Thoracic aorta (tissue), 2 donors: Measurements from ENCODE around the gene TGM4. TPM values are rescaled to one million over a fixed set of nuclear protein-coding genes. Genes with fewer than 3 reads are reported as not detected.

Source experiments
- ATAC-seq: fragments of 150-250 bp; one replicate; pipeline ENCODE4 v1.8.0; 2017; ENCODE audit warnings: low read depth; ENCODE audit not compliant: insufficient number of reproducible peaks, low FRiP score
- DNase-seq: peaks from one replicate; pipeline ENCODE4 v3.0.0-alpha.2; 2020; ENCODE audit warnings: low spot score
- H3K27ac ChIP-seq, 2 donors: fragments of 200-600 bp; sonication (generic); 1 replicate in 1 of 2; 2 replicates in 1 of 2; pipeline ENCODE4 v1.5.1; 2016; ENCODE audit warnings: mild to moderate bottlenecking in 2 of 2, moderate library complexity in 2 of 2
- H3K27me3 ChIP-seq: fragments of 200-600 bp; sonication (generic); replicated peaks from 2 replicates; pipeline ENCODE4 v1.6.0; 2016; ENCODE audit warnings: mild to moderate bottlenecking; ENCODE audit not compliant: insufficient read depth
- H3K36me3 ChIP-seq: fragments of 200-600 bp; sonication (generic); one replicate; pipeline ENCODE4 v1.5.1; 2016
- H3K4me1 ChIP-seq, 2 donors: fragments of 200-600 bp; sonication (generic); 1 replicate in 1 of 2; 2 replicates in 1 of 2; pipeline versions ENCODE4 v1.5.1 to v1.6.0; 2016; ENCODE audit warnings: low read depth in 2 of 2, mild to moderate bottlenecking in 1 of 2; ENCODE audit not compliant: control insufficient read depth in 1 of 2
- H3K4me3 ChIP-seq: fragments of 200-600 bp; sonication (generic); 2 replicates; pipeline ENCODE4 v1.5.1; 2016; ENCODE audit warnings: mild to moderate bottlenecking
- H3K9me3 ChIP-seq: fragments of 200-600 bp; sonication (generic); 2 replicates; pipeline ENCODE4 v1.5.1; 2016
- total RNA-seq, 2 donors: library from RNA; depleted of rRNA; stranded (reverse); fragments of >200 nt; gene quantifications; one replicate each; pipeline versions ENCODE4 v1.1.0 to v1.2.3, GENCODE V29; 2016
- TF ChIP-seq, protein P1 (sequence below): fragments of 200-600 bp; sonication (generic); IDR thresholded peaks from one replicate; pipeline ENCODE4 v1.5.1; 2019; ENCODE audit warnings: antibody characterized with exemption

Gene TGM4
- not detected for total RNA-seq

DNA sequence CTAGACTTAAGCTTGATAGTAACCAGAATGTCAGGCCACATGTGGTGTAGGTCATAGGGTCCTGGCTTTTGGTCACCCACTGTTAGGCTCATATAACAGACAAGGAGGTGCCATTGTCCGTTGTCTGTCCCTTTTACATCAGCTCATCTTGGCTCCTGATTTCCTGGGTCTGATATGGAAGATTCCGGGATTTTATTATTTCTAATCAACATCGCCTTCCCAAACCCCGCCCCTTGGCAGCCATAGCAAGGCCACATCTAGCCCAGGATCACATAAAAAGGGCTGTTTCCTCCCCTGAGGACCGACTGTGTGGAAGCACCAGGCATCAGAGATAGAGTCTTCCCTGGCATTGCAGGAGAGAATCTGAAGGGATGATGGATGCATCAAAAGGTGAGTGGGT is at the start of gene TGM4:
Gene TGM4, plus strand, starts transcription at position 301 of the 400 bp plus-strand sequence. Its CDS starts 71 bp downstream, at position 372.
- no peak for ATAC-seq
- no peaks in the 10 kb centered on the region for H3K4me1 ChIP-seq
- TF ChIP-seq, protein P1, sequence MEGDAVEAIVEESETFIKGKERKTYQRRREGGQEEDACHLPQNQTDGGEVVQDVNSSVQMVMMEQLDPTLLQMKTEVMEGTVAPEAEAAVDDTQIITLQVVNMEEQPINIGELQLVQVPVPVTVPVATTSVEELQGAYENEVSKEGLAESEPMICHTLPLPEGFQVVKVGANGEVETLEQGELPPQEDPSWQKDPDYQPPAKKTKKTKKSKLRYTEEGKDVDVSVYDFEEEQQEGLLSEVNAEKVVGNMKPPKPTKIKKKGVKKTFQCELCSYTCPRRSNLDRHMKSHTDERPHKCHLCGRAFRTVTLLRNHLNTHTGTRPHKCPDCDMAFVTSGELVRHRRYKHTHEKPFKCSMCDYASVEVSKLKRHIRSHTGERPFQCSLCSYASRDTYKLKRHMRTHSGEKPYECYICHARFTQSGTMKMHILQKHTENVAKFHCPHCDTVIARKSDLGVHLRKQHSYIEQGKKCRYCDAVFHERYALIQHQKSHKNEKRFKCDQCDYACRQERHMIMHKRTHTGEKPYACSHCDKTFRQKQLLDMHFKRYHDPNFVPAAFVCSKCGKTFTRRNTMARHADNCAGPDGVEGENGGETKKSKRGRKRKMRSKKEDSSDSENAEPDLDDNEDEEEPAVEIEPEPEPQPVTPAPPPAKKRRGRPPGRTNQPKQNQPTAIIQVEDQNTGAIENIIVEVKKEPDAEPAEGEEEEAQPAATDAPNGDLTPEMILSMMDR: no peak

GRCh38 chr3:44825264-44825925 is 49.0 kb upstream of the TGM4 start:
- no peaks in the 10 kb centered on the region for H3K27me3 ChIP-seq
- H3K27ac ChIP-seq: no peak overlapping the region
- TF ChIP-seq, protein P1: no peak
- H3K9me3 ChIP-seq: no peaks in the 10 kb centered on the region
- ATAC-seq (no peak), DNase-seq (no peak)
- H3K4me3 ChIP-seq: no peak overlapping the region
- H3K4me1 ChIP-seq: no peaks in the 10 kb centered on the region
- no peaks in the 10 kb centered on the region for H3K36me3 ChIP-seq

More for the DNA sequence above, at the start of gene TGM4:
- no peak for DNase-seq
- Histone ChIP-seq H3K9me3 (no peaks in the 10 kb centered on the region), H3K27ac (no peak within 1 kb of the TSS), H3K4me3 (no peak within 1 kb of the TSS), H3K27me3 (no peaks in the 10 kb centered on the region), H3K36me3 (no peaks in the 10 kb centered on the region)

GRCh38 chr3:44827196-44827595 is 47.2 kb upstream of the TGM4 start:
- no peak overlapping the region for H3K27ac ChIP-seq
- no peak overlapping the region for H3K4me3 ChIP-seq
- H3K4me1 ChIP-seq: no peaks in the 10 kb centered on the region
- DNase-seq (no peak), ATAC-seq (no peak)
- no peaks in the 10 kb centered on the region for H3K36me3 ChIP-seq
- no peaks in the 10 kb centered on the region for H3K9me3 ChIP-seq
- TF ChIP-seq, protein P1: no peak
- H3K27me3 ChIP-seq: no peaks in the 10 kb centered on the region

DNA sequence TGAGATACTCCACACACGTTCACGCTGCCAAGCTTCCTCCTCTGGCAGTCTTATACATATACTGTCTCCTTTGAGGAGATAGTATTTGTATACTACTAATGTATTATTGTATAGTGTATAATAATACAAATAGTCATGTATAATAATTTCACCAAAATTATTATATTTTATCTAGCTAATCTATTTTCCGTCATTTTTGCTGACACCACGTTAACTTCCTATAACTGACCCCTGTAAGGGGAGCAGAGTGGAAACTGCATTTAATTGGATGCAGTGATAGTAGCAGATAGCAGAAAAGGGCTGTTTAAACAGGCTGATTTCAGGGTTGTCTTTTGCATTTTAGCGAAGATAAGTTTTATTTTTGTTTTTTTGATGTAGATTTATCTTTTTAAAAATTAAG is 43.2 kb upstream of the TGM4 start:
- H3K4me3 ChIP-seq: no peak overlapping the region
- no peaks in the 10 kb centered on the region for H3K9me3 ChIP-seq
- TF ChIP-seq, protein P1: no peak
- no peaks in the 10 kb centered on the region for H3K36me3 ChIP-seq
- no peaks in the 10 kb centered on the region for H3K4me1 ChIP-seq
- no peak for DNase-seq
- no peaks in the 10 kb centered on the region for H3K27me3 ChIP-seq
- no peak overlapping the region for H3K27ac ChIP-seq
- ATAC-seq: no peak

GRCh38 chr3:44832032-44832431 is 42.4 kb upstream of the TGM4 start:
- Histone ChIP-seq H3K4me3 (no peak overlapping the region), H3K36me3 (no peaks in the 10 kb centered on the region), H3K4me1 (no peaks in the 10 kb centered on the region), H3K27ac (no peak overlapping the region), H3K27me3 (no peaks in the 10 kb centered on the region), H3K9me3 (no peaks in the 10 kb centered on the region)
- ATAC-seq (no peak), DNase-seq (no peak)
- TF ChIP-seq, protein P1: no peak
